PC-9 (cell line): ENCODE results near the gene ACY1. TPM values are rescaled to one million over a fixed set of nuclear protein-coding genes. Genes with fewer than 3 reads are reported as not detected.

Experiments
- BruUV-seq: library from RNA; stranded (reverse); fragments of 400-500 nt; replicated peaks from 2 replicates; lab custom pipeline; 2021; lab: Mats Ljungman, UMichigan
- CTCF ChIA-PET: fragments of 300-600 bp; sonication (Branson Sonifier 250); formaldehyde crosslinking; loops from one replicate; lab custom pipeline; 2022; ENCODE audit warnings: antibody characterized with exemption; lab: Charles Lee
- POLR2A ChIA-PET: fragments of 300-600 bp; sonication (Branson Sonifier 250); formaldehyde crosslinking; loops from one replicate; lab custom pipeline; 2022; ENCODE audit warnings: antibody characterized with exemption; ENCODE audit not compliant: unreplicated experiment; lab: Charles Lee
- DNase-seq, 2 experiments: peaks; one replicate each; pipeline versions ENCODE4 v3.0.0 to v3.0.0-alpha.2; 2015 to 2022; ENCODE audit warnings: mixed read lengths in 1 of 2
- H2AFZ ChIP-seq: fragments of 200-600 bp; sonication (generic); 2 replicates; pipeline ENCODE4 v1.8.1; 2017; ENCODE audit warnings: antibody characterized with exemption
- H3F3A ChIP-seq: fragments of 200-600 bp; sonication (generic); 2 replicates; pipeline ENCODE4 v1.8.1; 2017; ENCODE audit warnings: antibody characterized with exemption, mild to moderate bottlenecking, low read depth; ENCODE audit not compliant: insufficient read depth
- H3K27ac ChIP-seq: fragments of 200-600 bp; sonication (generic); 2 replicates; pipeline ENCODE4 v1.6.1; 2016; ENCODE audit warnings: mixed run types
- H3K27me3 ChIP-seq: fragments of 200-600 bp; sonication (generic); 2 replicates; pipeline ENCODE4 v1.6.1; 2016; ENCODE audit warnings: low read depth, mixed run types; ENCODE audit not compliant: insufficient read depth
- H3K36me3 ChIP-seq: fragments of 200-600 bp; sonication (generic); 2 replicates; pipeline ENCODE4 v1.6.1; 2016; ENCODE audit warnings: low read depth, mixed run types
- H3K4me1 ChIP-seq: fragments of 200-600 bp; sonication (generic); replicated peaks from 2 replicates; pipeline ENCODE4 v1.6.1; 2016; ENCODE audit warnings: mixed run types; ENCODE audit not compliant: insufficient read depth
- H3K4me2 ChIP-seq: fragments of 200-600 bp; sonication (generic); 2 replicates; pipeline ENCODE4 v1.6.1; 2017; ENCODE audit warnings: mixed run types
- H3K4me3 ChIP-seq: fragments of 200-600 bp; sonication (generic); 2 replicates; pipeline ENCODE4 v1.6.1; 2016; ENCODE audit warnings: mixed run types
- H3K79me2 ChIP-seq: fragments of 200-600 bp; sonication (generic); 2 replicates; pipeline ENCODE4 v1.6.1; 2017; ENCODE audit warnings: low read depth, mixed run types
- H3K9me2 ChIP-seq: fragments of 200-600 bp; sonication (generic); 2 replicates; pipeline ENCODE4 v1.8.1; 2017; ENCODE audit warnings: mild to moderate bottlenecking; ENCODE audit not compliant: insufficient read depth
- H3K9me3 ChIP-seq: fragments of 200-600 bp; sonication (generic); 2 replicates; pipeline ENCODE4 v1.8.1; 2016; ENCODE audit warnings: low read depth; ENCODE audit not compliant: insufficient read depth
- H4K20me1 ChIP-seq: fragments of 200-600 bp; sonication (generic); 2 replicates; pipeline ENCODE4 v1.8.1; 2017; ENCODE audit not compliant: insufficient read depth
- EZH2 ChIP-seq: fragments of 200-600 bp; sonication (generic); IDR thresholded peaks from 2 replicates; pipeline ENCODE4 v1.8.0; 2017; ENCODE audit warnings: antibody characterized with exemption, low read depth
- intact Hi-C: fragments of 100-400 bp; cut with micrococcal nuclease; formaldehyde crosslinking; loops from one replicate; pipeline ENCODE4 v1.10.0; 2022; ENCODE audit not compliant: unreplicated experiment
- total RNA-seq: library from RNA; stranded (reverse); gene quantifications from 2 replicates; pipeline ENCODE4 v1.2.3, GENCODE V29; 2021
- TF ChIP-seq, protein P1 (sequence below): fragments of 200-600 bp; sonication (generic); conservative IDR thresholded peaks from 2 replicates; pipeline ENCODE4 v1.6.1; 2017; ENCODE audit warnings: mixed run types, antibody characterized with exemption, mild to moderate bottlenecking, moderate library complexity

ACY1 gene
- total RNA-seq, 1 experiment from 2014 or later, result 52.2 TPM

DNA sequence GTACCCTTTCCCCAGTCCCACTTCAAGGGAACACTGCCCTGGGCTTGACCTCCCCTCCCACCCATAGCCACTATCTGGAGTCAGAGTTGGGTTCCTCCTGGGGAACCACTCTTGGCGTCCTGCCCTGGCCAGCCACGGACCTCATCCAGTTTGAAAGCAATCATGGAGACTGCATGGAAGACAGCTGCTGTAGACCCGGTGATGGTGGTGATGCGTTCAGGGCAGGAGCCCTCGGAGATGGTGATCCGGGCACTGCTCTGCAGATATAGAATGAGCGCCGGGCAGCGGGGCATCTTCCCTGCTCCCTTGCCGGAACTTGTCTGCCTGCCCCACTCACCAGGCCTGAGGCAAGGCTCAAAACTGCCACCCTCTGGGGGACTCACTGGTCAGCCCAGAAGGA is 22.9 kb upstream of the ACY1 start:
- Histone ChIP-seq H4K20me1 (no peaks in the 10 kb centered on the region), H3K4me1 (no peaks in the 10 kb centered on the region), H3K9me3 (no peaks in the 10 kb centered on the region), H2AFZ (no peak overlapping the region), H3K27me3 (no peaks in the 10 kb centered on the region), H3K36me3 (no peaks in the 10 kb centered on the region), H3F3A (no peaks in the 10 kb centered on the region), H3K79me2 (no peaks in the 10 kb centered on the region), H3K27ac (no peak overlapping the region), H3K4me2 (no peak overlapping the region), H3K9me2 (no peaks in the 10 kb centered on the region), H3K4me3 (no peak overlapping the region)
- ChIA-PET POLR2A (no interaction called here), CTCF (no interaction called here)
- TF ChIP-seq, protein P1, sequence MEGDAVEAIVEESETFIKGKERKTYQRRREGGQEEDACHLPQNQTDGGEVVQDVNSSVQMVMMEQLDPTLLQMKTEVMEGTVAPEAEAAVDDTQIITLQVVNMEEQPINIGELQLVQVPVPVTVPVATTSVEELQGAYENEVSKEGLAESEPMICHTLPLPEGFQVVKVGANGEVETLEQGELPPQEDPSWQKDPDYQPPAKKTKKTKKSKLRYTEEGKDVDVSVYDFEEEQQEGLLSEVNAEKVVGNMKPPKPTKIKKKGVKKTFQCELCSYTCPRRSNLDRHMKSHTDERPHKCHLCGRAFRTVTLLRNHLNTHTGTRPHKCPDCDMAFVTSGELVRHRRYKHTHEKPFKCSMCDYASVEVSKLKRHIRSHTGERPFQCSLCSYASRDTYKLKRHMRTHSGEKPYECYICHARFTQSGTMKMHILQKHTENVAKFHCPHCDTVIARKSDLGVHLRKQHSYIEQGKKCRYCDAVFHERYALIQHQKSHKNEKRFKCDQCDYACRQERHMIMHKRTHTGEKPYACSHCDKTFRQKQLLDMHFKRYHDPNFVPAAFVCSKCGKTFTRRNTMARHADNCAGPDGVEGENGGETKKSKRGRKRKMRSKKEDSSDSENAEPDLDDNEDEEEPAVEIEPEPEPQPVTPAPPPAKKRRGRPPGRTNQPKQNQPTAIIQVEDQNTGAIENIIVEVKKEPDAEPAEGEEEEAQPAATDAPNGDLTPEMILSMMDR, result no peak
- TF ChIP-seq EZH2, result no peak
- BruUV-seq, result no TSS peak
- intact Hi-C loops, result no loop called here
- DNase-seq, result no peak

DNA sequence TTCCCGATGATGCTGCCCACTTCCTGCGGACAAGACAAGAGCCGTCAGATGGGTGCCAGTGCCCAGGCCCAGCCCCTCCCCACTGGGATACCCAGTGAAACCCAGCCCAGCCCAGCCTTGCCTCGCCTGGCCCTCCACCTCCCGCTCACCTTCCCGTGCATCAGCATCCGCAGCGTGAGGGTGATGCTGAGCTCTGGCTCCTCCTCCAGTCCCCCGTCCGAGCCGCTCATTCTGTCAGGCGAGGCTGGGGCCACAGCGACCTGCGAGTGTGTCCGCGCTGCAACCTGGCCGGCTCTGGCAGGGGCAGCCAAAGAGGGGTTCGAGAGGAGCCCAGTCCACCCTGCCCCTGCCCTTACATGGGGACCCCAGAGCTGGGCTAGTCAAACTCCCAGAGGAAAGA is 22.3 kb upstream of the ACY1 start:
- intact Hi-C loops, result no loop called here
- ChIA-PET POLR2A (no interaction called here), CTCF (no interaction called here)

DNA sequence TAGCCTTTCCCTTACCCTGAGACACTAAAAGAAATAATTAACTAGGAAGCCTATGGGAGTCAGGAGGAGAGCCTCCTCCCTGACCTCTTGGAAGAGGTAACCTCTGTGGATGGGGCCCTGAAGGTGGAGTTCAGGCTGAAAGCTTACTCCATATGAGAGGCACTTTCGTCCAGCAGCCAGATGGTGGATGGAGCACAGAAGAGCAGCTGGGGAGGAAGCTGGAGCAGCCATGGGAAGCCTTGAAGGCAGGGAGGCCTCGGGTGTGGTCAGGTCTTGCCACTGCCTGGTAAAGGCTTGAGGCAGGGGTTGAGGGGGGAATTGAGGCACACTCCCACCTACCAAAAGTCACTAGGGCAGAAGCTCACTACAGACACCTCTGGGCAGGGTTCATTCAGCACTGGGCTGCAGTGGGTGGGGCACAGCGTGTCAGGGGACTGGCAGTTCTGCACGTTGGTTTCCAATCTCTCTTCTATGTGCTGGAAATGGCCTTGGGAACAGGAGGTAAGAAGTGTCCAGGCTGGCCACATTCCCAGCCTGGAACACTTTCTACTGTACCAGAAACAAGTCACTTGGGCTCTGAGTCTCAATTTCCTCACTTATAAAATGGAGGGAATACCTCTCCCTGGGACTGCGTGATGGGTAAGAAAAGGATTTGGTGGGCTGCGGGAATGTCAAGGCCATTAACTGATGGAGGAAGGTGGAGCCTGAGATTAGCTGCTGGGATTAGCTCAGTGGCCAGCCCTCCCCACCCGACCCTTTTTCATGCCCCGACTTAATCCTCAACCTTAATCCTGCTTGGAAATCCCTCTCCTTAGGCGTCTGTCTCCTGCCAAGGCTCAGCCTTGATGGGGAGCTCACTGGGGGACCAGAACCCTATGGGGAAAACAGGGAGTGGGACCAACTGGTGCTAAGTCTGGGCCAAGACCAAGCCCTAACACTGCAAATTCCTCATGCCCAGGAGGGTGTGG is 21.4 kb upstream of the ACY1 start:
- H3K4me2 ChIP-seq, result no peak overlapping the region
- no peak for DNase-seq
- H3K4me3 ChIP-seq, result no peak overlapping the region
- ChIA-PET CTCF (interaction anchor here (0.6 kb wide), 1 partner anchor 189 kb away, joined by 3 read pairs; no protein-coding TSS in a partner anchor), POLR2A (no interaction called here)
- H3F3A ChIP-seq, result no peaks in the 10 kb centered on the region
- no peaks in the 10 kb centered on the region for H3K4me1 ChIP-seq
- H3K27ac ChIP-seq, result no peak overlapping the region
- H3K9me3 ChIP-seq, result no peaks in the 10 kb centered on the region
- no peaks in the 10 kb centered on the region for H3K36me3 ChIP-seq
- intact Hi-C loops, result no loop called here
- H3K79me2 ChIP-seq, result no peaks in the 10 kb centered on the region
- BruUV-seq, result no TSS peak
- H3K27me3 ChIP-seq, result no peaks in the 10 kb centered on the region
- no peaks in the 10 kb centered on the region for H3K9me2 ChIP-seq
- no peaks in the 10 kb centered on the region for H4K20me1 ChIP-seq
- no peak for TF ChIP-seq EZH2
- TF ChIP-seq, protein P1, result no peak
- no peak overlapping the region for H2AFZ ChIP-seq

More for the DNA sequence above, 22.3 kb upstream of the ACY1 start:
- Histone ChIP-seq H4K20me1 (no peaks in the 10 kb centered on the region), H3K4me1 (no peaks in the 10 kb centered on the region), H3K4me2 (no peak overlapping the region), H3F3A (no peaks in the 10 kb centered on the region), H3K36me3 (no peaks in the 10 kb centered on the region), H3K27ac (no peak overlapping the region), H3K4me3 (no peak overlapping the region), H3K9me2 (no peaks in the 10 kb centered on the region), H3K9me3 (no peaks in the 10 kb centered on the region), H2AFZ (no peak overlapping the region), H3K79me2 (no peaks in the 10 kb centered on the region), H3K27me3 (no peaks in the 10 kb centered on the region)
- no peak for DNase-seq
- TF ChIP-seq EZH2, result no peak
- TF ChIP-seq, protein P1, result no peak
- no TSS peak for BruUV-seq
